GM03348 (cell line): ENCODE results near the gene SH3RF3.
A peak's percentile ranks its signal among the peaks of the same experiment; 100 is the strongest.

Source experiments
- DNase-seq: peaks from one replicate; pipeline ENCODE4 v3.0.0; 2012; ENCODE audit warnings: low spot score

Gene SH3RF3

DNA sequence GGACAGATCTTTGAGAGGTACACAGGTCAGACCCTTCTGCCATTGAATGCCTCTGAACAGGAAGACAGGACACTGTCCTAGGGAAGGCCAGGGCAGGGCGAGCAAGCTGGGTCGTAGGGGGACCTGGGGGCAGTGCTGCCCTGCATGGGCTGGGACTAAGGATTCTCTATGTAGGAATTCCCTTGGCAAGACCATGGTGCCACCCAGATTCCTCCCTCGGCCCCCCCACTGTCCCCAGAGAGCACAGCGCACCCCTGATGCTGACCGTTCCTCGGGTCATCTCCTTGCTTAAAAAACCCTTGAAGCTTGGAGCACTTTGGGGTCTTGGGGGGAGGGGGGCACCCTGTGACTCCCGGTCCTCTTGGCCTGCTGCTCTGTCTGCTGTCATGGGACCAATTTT is 289.7 kb downstream of the SH3RF3 start:
- no peak for DNase-seq

DNA sequence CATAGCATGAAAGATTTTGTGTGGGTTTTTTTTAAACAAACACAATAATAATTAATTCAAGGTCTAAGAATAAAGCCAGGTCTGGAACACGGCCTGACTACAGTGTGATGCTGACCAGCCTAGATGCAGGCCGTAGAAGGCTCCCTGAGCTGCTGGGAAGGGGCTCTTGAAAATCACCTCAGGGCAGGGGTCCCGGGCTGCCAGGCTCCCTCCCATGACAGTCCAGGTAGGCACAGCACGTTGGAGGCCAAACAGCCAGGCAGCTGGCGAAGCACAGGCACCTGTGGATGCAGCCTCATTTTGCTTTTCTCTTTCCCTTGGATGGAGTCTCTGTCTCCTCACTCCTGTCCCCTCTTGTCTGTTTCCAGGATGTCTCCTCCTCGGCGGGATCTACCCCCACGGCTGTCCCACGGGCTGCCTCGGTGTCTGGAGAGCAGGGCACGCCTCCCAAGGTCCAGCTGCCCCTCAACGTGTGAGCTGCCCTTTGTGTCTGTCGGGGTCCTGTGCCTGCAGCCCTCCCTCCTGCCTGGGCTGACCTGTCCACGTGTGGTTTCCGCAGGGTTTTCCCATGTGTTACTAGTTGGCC is 290.3 kb downstream of the SH3RF3 start:
- no peak for DNase-seq

DNA sequence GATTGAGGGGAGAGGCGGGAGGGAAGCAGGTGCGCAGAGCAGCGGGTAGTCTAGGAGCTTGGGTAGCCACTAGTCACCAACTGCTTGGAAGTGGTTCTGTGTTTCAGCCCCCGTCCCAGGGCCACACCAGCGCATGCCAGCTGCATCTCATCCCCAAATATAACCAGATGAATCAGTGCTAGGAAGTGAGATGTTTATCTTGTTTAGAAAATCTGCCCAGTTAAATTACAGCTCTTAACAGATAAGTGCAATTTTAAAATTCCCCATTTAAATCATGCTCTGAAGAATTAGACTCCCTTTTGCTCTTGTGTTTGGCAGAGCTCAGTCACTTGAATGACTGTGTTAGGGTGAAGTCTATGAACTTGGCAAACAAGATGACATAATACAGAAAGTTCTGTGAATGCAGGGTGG is 291.0 kb downstream of the SH3RF3 start:
- peak; percentile 58 for DNase-seq

DNA sequence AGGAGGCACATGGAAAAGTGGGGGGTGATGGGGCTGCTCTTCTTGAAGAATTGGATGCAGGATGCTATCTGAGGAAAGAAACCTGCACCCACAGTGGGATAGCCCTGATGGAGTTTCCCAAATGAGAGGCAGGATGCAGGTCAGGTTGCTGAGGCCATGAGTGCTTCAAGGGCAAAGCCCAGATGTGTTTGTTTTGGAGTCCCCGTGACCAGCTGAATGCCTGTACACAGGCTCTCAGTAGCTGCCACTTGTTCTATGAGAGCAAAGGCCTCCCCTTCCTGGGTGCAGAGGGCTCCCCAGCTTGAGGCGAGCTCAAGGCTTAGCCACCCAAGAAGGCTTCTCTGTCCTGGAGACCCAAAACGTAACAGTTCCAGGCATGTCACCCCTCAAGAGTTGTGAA is 292.1 kb downstream of the SH3RF3 start:
- no peak for DNase-seq

GRCh38 chr2:109421642-109422041 is 292.6 kb downstream of the SH3RF3 start:
- DNase-seq, result no peak

GRCh38 chr2:109422071-109422757 is 293.2 kb downstream of the SH3RF3 start:
- DNase-seq, result no peak

DNA sequence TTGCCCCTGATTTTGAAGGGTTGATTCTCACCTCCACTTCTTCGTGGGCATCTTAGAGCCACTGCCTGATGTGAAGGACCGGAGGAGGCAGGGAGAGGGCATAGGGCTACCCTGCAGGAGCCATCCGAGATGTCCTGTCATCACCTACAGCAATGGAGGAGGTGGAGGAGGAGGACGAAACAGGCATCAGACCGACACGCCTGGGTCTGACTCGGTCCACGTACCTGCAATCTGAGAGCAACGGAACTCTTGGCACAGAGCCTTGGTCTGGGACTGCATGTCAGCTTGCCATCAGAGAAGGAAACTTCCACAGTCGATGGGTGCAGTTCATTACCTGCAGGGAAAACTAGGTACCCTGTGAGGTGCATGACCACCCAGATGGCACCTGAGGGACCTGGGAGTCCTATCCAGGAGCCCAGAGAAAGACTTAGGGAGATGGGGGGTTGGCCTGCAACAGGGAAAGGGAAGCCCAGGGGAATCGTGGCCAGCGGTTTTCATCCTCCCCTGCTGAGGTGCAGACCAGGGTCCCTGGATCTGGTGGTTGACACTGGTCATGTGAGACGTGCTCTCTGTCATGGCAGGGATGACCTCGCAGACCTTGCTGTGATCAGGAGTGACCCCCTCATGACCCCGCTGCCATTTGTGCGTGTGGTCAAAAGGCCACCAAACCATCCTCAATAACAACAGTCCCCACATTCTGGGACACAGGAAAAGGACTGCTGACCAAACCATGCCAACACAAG is 293.9 kb downstream of the SH3RF3 start:
- DNase-seq, result no peak

DNA sequence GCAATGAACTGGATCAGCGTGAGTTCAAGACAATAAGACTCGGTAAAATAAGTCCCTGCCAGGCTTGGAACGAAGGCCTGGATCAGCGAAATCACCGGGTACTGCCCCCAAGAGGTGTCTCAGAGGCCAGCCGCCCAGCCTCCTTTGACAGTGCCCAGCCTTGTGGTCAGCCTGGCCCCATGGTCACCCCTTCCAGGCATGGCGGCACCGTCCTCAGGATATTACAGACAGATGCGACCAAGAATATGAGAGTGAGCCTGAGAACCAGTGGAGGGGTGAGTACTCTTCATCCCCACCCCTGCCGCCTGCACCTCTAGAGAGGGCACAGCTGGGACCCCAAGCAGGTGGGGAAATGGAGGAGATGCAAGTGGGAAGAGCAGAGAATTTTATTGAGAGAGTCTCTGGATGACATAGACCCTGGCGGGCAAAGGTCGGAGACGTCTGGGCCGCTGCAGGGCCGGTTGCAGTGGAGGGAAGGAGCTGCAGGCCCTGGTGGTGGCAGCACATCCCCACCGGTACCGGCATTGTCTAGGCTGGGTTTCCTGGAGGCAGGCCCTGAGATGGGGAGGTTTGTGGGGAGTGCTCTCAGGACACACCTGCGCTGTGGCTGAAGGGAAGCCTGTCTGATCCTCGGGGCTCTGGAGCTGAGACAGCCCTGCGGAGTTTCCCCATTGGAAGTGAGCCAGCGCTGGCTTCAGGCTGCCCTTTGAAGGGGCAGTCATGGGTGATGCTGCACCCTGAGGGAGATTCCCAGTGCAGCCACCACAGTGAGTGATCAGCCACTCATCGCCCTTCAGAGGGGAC is 294.8 kb downstream of the SH3RF3 start:
- DNase-seq, result no peak

- no peak for DNase-seq
Observed at GRCh38 chr2:109425411-109425810, 296.4 kb downstream of the SH3RF3 start.

DNA sequence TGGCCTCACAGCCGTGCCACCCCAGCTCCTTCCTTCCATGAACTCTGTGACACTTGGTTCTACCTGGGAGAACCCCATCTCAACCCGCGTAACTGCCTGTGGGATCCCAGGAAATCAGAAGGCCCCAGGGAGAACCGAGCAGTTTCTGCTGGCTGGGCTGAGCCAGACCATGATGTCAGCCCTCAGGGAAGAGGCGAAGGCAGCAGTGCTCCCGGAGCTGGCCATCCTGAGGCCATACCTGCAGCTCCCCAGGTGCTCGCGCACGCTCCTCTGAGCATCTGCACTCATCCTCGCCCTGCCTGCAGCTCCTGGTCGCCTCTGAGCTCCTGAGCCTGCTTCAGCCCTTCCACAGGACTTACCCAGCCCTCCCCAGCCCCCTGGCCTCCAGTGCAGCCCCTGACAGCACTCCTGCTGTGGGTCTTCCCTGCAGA is 298.7 kb downstream of the SH3RF3 start:
- no peak for DNase-seq

DNA sequence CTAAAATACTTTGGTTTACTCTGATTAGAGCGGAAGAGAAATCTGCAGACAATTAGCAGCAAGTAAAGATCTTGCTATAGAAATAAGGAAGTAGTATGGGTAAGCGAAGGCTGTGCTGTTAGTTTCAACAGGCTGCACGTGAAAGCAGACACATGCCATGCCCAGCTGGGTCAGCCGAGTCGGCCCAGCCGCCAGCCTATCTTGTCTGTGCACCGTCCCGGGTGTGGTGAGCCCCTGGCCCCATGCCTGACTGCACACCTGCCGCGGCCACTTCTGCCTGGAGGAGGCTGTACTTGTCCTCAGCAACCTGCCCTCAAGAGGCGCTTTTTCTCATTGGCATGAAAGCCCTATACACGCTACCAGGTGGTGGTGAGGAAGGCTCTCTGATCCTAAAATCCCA is 299.3 kb downstream of the SH3RF3 start:
- DNase-seq, result no peak

DNA sequence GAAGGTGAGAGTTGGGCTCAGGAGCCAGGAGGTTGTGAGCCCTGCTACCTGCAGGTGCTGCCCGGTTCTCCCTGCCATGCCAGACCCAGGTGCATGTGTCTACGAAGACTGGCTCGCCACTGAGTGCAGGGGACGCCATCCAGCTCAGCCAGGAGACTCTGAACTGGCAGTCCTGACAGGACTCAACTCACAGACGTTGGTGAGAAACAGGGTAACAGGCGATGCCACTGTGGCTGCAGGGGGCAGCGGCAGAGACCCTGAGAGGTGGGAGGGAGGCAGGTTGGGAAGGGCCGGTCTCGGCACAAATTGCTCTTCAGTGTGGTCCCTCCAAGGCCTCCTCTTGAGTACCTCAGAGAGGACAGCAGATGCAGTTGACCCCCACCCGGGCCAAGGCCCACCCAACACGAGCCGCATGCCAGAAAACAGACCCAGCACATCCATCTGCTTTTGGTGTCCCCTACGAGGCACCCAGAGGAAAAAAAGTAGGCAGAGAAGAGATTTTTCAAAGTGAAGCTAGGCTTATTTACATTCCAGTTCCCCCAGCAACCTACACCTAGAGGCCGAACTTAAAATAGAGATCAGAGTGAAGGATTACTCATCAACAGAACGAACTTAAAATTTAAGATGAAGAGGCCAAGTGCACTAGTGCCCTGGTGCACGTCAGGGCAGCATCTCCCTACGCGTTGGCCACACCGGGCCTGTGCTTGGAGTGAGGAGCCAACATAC is 300.0 kb downstream of the SH3RF3 start:
- no peak for DNase-seq

GRCh38 chr2:109429567-109430328 is 300.7 kb downstream of the SH3RF3 start:
- no peak for DNase-seq

GRCh38 chr2:109430329-109430636 is 301.3 kb downstream of the SH3RF3 start:
- DNase-seq, result no peak

DNA sequence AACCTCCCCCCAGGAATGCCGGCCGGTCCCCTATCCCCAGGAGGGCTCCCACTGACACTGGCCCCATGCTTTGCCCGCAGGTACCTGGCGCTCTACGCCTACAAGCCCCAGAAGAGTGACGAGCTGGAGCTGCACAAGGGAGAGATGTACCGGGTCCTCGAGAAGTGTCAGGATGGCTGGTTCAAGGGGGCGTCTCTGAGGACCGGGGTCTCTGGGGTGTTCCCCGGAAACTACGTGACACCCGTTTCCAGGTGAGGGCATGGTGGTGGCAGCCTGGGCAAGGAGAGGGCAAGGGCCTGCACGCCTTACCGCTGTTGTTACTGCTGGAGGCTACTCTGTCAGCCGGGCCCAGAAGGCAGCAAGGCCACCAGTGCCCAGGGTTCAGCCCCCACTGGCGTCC is 303.4 kb downstream of the SH3RF3 start:
- DNase-seq, result no peak

DNA sequence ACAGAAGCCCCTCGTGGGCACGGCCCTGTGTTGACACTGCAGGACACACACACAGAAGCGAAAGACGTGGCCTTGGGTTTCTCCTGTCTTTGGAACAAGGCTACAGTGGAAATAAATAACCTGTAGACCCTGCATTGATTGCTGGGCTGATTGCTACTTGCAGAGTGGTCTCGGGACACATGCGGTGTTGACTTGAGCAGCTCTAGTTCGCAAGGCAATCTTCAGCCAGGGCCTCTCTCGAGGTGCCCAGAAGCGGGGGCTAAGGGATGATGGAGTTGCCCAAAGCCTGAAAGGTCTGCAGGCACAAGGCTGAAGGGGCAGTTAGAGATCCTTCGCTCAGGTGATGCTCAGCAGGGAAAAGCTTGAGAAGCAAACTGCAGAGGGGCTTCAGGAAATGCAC is 304.5 kb downstream of the SH3RF3 start:
- DNase-seq, result no peak

DNA sequence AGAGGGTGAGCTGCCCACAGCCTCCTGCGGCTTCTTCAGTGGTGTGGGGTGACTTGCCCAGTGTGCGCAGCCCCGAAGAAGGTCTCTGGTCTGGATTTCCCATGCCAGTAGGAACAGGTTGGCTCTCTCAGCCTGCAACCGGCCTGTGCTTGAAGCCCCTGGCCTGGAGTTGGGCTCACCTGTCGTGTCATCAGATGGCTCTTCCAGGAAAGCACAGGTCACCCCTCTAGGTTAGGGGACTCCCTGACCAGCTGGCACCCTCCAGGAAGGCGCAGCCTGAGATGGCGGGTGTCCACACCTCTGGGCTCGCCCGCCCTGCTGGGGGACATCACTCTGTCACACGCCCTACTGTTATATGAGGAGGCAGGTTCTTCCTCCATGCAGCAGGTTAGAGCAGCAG is 304.9 kb downstream of the SH3RF3 start:
- DNase-seq, result no peak

DNA sequence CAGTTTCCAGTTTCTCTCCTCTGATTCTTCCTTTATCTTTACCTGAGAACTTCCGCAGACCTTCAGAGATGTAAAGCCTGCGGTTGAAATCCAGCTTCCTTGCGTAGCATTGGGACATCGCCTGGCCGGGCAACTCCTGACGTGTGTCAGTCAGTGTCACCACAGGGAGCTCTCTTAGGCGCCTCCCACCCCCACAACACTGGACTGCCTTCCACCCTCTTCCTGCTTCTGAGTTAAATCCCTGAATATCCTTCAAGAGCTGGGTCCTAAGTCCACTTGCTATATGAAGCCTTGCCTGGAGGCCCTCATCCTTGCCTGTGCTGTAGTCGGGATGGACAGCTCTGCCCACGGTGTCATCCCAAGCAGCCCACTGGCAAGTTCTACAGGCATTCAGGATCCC is 305.3 kb downstream of the SH3RF3 start:
- DNase-seq, result no peak

GRCh38 chr2:109435066-109435690 is 306.2 kb downstream of the SH3RF3 start:
- DNase-seq, result no peak

DNA sequence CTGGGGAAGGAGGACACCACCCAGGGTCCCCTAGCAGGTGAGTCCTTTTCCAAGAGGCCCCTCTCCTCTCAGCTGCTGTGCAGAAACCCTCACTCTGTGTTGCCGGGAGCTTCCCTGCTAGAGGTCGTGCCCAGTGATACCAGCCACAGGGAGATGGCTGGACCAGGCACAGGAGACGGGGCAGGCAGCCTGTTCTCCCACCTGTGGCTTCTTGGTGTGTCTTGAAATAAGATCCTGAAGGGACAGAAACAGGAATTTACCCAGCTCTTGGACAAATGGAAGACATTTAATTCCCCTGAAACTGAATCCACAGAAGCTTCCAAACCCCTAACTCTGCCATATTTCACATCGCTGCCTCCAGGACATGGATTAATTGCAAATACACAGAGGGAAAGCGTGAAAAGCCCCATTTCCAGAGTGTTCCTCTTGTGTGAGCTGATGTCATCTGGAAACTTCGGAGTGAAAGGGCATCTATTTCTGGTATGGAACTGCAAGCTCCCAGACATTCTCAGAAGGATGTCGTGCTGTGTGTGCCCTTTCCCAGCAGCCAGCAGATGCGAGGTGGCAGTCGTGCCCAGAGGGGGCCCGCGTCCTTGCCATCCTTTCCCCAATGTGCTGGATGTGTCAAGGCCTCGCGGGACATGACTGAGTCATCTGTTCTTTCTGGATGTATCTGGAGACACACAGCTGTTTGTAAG is 307.0 kb downstream of the SH3RF3 start:
- peak; percentile 61 for DNase-seq
